NCI-H748 (cell line): ENCODE data around the gene SSPN.
"Not testable (repeated sequence)": the region's sequence is repeated elsewhere in the genome, so short reads cannot be mapped to it uniquely, and the experiment has no call there.

ENCODE experiments used
- DNase-seq: peaks from one replicate; lab custom pipeline; 2025; ENCODE audit not compliant: unreplicated experiment; lab: John Stamatoyannopoulos, UW

SSPN gene

GRCh38 chr12:26226629-26227360 lies 31.4 kb downstream of the SSPN start:
- DNase-seq = peak; percentile 57

- DNase-seq = no peak
Measured at GRCh38 chr12:26227361-26227745, 32.0 kb downstream of the SSPN start.

- DNase-seq = no peak
Measured at GRCh38 chr12:26229910-26230309, 34.5 kb downstream of the SSPN start.

GRCh38 chr12:26231470-26231869 lies 36.1 kb downstream of the SSPN start:
- DNase-seq = no peak

DNA sequence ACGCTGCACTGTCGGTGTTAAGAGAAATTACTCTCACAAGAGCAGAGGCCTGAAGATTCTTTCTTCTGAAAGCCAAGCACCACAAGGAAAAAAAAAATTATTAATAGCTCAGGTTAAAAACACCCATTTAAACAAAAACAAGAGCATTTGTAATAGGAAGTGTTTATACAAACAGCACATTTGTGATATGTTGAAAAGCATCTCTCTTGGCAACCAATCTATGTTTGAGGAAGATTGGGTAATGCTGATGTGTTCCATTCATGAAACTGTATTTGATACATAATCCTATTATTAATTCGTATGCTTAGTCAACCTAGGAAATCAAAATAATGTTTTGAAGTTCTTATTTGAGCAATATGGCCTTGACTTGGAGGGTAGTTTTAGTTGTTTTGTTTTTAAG lies 36.5 kb downstream of the SSPN start:
- no peak for DNase-seq

- no peak for DNase-seq
Measured at GRCh38 chr12:26233631-26234030, 38.3 kb downstream of the SSPN start.

DNA sequence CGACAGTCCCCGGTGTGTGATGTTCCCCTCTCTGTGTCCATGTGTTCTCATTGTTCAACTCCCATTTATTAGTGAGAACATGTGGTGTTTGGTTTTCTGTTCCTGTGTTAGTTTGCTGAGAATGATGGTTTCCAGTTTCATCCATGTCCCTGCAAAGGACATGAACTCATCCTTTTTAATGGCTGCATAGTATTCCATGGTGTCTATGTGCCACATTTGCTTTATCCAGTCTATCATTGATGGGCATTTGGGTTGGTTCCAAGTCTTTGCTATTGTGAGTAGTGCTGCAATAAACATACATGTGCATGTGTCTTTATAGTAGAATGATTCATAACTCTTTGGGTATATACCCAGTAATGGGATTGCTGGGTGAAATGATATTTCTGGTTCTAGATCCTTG lies 40.1 kb downstream of the SSPN start:
- DNase-seq = not testable (repeated sequence)

GRCh38 chr12:26238341-26239121 lies 43.2 kb downstream of the SSPN start:
- DNase-seq = no peak

DNA sequence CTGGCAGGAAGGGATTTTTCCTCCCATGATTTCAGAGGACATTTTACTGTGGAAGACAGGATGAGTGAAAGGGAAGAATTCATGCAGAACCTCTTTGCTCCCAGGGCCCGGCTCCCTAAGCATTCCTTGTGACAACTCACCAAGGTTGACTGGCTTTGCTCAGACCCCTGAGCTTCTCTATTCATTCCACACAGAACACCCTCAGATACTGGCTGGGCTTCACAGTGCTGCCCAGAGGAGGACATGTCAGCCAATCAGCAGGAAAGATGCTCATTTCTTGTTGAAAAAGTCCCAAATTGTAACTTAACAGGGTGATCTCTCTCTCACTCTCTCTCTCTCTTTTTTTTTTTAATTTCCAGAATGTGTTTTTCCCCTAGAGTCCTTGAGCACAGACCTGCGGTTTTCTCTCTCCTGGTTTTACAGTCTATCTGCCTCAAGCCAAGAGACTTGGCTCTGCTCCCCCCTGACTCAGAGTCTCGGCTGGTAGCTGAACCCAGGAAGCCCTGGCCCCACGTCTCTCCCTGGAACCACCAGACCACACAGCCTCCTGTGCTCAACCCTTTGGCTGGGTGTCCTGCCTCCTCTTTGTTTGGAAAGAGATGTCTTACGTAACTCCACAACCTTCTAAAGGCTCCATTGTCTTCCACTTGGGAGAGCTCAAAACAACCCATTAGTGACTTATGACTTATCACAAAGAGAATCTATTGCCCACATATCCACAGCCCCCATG lies 43.9 kb downstream of the SSPN start:
- peak; percentile 29 for DNase-seq

- DNase-seq = no peak
Measured at GRCh38 chr12:26239852-26240815, 44.8 kb downstream of the SSPN start.

DNA sequence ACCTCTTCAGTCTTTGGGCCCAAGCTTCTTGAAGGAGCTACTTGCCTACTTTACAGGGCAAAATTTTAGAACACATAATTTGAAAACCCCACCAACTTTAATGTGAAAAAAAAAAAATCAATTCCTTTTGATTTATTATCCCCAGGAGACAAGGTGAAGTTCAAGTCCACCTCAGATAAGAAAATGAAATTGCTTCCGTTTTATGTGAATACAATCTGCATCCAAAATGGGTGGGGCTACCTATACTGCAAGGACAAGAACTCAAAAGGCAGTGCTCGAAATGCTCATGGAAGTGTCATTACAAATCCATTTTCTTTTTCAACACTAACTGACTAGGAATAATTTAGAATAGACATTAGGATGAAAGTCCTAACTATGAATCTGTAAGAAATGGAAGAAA lies 45.7 kb downstream of the SSPN start:
- DNase-seq = no peak

- DNase-seq = no peak
Measured at GRCh38 chr12:26242683-26243082, 47.3 kb downstream of the SSPN start.

DNA sequence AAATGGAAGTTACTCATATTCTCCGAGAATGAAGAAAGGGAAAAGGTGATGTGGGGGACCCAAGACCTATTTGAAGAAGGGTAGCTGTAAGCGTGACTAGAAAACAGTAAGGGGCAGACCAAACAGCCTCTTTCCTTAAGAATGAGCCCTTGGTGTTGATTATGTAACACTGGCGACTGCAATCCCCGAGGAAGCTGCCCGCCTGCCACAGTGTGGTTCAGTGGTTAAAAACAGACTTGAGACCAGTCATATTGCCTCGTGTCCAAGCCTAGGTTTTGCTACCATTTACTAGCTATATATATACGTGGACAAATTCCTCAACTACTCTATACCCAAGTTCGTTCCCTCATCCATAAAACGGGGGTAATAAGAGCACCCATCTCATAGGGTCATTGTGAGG lies 49.1 kb downstream of the SSPN start:
- no peak for DNase-seq

DNA sequence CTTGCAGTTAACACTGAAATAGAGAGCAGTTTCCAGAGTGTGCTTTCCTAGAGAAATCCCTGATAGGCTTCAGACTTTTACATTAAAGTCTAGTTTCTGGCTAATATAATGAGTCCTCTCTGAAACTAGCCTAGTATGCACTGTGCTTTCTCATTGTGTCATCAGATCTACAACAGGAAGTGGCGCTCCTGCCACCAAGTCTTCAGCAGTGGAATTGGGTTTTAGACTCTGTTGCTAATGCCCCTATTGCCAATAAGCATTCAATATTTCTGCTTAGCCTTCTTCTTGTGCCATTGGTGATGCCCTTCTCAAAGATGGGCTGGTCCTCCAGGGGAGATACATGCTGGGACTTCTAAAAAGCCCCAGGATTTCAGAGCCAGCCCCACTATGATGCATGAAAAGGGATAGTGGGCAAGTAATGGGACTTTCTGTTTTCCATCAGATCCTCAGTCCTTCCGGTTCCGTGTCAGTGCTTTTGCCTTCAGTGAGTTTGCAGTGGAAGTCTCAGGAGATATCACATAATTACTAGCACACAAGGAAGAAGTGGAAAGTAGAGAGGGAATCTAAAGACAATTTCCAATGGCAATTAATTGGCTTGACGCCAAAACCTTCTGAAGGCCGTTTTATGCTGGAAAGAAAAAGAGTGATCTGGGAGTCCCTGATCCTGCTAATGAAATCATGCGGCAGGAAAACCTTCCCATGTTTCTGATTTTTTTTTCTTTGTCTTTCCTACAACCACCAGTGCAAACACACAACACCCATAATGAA lies 50.0 kb downstream of the SSPN start:
- DNase-seq = no peak

- no peak for DNase-seq
Measured at GRCh38 chr12:26246483-26247164, 51.3 kb downstream of the SSPN start.

GRCh38 chr12:26247873-26248272 lies 52.5 kb downstream of the SSPN start:
- no peak for DNase-seq

DNA sequence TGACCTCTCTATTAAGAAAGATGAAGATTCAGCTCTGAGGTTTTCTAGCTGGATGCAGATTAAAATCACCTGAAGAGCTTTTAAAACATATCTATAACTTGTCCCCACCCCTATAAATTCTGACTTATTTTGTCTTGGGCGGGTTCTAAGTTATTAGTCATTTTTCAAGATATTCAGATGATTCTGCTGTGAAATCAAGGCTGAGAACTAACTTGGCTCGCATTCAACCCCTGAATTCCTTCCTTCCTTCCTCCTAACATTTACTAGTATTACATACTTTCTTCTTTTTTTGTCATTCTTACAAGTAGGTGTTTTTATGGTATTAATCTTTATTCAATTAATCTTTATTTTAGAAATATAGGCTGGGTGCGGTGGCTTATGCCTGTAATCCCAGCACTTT lies 55.4 kb downstream of the SSPN start:
- no peak for DNase-seq

GRCh38 chr12:26251600-26251999 lies 56.2 kb downstream of the SSPN start:
- no peak for DNase-seq

GRCh38 chr12:26252946-26253345 lies 57.6 kb downstream of the SSPN start:
- DNase-seq = no peak
